Endothelial cell (in vitro differentiated cells): ENCODE data around the gene PEX14. TPM values are rescaled to one million over a fixed set of nuclear protein-coding genes. Genes with fewer than 3 reads are reported as not detected.
A peak's percentile ranks its signal among the peaks of the same experiment; 100 is the strongest.
"Not testable (repeated sequence)": the region's sequence is repeated elsewhere in the genome, so short reads cannot be mapped to it uniquely, and the experiment has no call there.

ENCODE experiments used
- DNase-seq: peaks from one replicate; pipeline ENCODE4 v3.0.0; 2021; ENCODE audit warnings: low spot score
- H3K27ac Mint-ChIP-seq: one replicate; pipeline ENCODE4 v1.8.0; 2021; ENCODE audit warnings: mixed read lengths, inconsistent platforms; ENCODE audit not compliant: unreplicated experiment
- H3K27me3 Mint-ChIP-seq: one replicate; pipeline ENCODE4 v1.8.0; 2021; ENCODE audit warnings: mild to moderate bottlenecking, moderate library complexity, mixed read lengths, inconsistent platforms; ENCODE audit not compliant: unreplicated experiment
- H3K36me3 Mint-ChIP-seq: one replicate; pipeline ENCODE4 v1.8.0; 2021; ENCODE audit warnings: mild to moderate bottlenecking, low read depth, mixed read lengths, inconsistent platforms; ENCODE audit not compliant: unreplicated experiment
- H3K4me1 Mint-ChIP-seq: one replicate; pipeline ENCODE4 v1.8.0; 2021; ENCODE audit warnings: mild to moderate bottlenecking, mixed read lengths, inconsistent platforms; ENCODE audit not compliant: unreplicated experiment
- H3K4me3 Mint-ChIP-seq: one replicate; pipeline ENCODE4 v1.8.0; 2021; ENCODE audit warnings: mild to moderate bottlenecking, mixed read lengths, inconsistent platforms; ENCODE audit not compliant: unreplicated experiment
- H3K9me3 Mint-ChIP-seq: one replicate; pipeline ENCODE4 v1.8.0; 2021; ENCODE audit warnings: mixed read lengths, inconsistent platforms; ENCODE audit not compliant: unreplicated experiment
- total RNA-seq: library from RNA; stranded (reverse); fragmentation: NEBNext Ultra II Directional; extraction: Animal tissue kit (Norgen Biotek cat#: 25700); gene quantifications from one replicate; pipeline ENCODE4 v1.2.1, GENCODE V29; 2021; ENCODE audit not compliant: unreplicated experiment
- TF ChIP-seq, protein P1 (sequence below): fragments of 200-600 bp; sonication (generic); IDR thresholded peaks from one replicate; pipeline ENCODE4 v1.5.0; 2021; ENCODE audit warnings: antibody characterized with exemption; ENCODE audit not compliant: unreplicated experiment

PEX14 gene
- total RNA-seq, 1 donor from 2014 or later = 20.9 TPM

DNA sequence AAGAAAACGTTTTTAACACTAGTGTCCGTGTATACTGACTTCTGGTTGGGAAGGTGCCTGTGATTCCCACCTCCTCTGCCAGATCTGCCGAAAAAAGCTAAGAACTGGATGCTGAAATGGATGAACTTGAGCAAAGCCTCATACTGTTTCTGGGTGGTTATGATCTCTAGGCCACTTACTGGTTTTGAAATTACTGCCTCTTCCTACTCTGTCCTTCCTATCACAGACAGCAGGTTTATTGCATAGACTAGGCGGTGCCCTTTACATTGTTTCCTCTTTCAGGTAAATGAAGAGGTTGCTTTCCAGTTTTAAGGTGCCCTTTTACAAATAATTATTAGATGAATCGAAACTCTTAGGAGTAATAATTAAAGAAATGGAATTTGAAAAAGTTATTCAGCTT is 27.5 kb downstream of the PEX14 start:
- no peaks in the 10 kb centered on the region for H3K27me3 Mint-ChIP-seq
- no peak for DNase-seq
- TF ChIP-seq, protein P1, sequence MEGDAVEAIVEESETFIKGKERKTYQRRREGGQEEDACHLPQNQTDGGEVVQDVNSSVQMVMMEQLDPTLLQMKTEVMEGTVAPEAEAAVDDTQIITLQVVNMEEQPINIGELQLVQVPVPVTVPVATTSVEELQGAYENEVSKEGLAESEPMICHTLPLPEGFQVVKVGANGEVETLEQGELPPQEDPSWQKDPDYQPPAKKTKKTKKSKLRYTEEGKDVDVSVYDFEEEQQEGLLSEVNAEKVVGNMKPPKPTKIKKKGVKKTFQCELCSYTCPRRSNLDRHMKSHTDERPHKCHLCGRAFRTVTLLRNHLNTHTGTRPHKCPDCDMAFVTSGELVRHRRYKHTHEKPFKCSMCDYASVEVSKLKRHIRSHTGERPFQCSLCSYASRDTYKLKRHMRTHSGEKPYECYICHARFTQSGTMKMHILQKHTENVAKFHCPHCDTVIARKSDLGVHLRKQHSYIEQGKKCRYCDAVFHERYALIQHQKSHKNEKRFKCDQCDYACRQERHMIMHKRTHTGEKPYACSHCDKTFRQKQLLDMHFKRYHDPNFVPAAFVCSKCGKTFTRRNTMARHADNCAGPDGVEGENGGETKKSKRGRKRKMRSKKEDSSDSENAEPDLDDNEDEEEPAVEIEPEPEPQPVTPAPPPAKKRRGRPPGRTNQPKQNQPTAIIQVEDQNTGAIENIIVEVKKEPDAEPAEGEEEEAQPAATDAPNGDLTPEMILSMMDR = no peak
- no peak overlapping the region for H3K27ac Mint-ChIP-seq
- peaks cover 14% of the 10 kb centered on the region for H3K4me1 Mint-ChIP-seq
- no peak overlapping the region for H3K4me3 Mint-ChIP-seq
- H3K36me3 Mint-ChIP-seq = no peaks in the 10 kb centered on the region
- H3K9me3 Mint-ChIP-seq = no peaks in the 10 kb centered on the region

DNA sequence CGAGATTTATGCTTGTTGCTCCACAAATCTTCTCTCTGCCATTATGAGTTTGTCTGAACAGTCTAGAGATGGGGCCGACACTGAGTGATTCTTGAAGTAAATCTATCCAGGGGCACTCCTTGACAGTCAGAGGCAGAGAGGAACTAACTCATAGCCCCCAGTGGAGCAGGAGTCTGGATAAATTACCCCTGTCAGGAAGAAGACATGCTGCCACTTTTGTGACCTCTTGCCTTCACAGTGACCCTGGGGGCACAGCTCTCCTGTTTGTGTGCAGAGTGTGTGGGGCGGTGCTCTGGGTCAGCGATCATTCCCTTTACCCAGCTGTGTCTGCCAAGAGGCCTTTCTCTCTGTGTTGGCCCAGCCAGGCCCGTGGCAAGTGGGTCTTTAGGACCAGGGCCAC is 29.5 kb downstream of the PEX14 start:
- H3K4me1 Mint-ChIP-seq = peaks cover 23% of the 10 kb centered on the region
- DNase-seq = no peak
- no peak overlapping the region for H3K4me3 Mint-ChIP-seq
- H3K9me3 Mint-ChIP-seq = no peaks in the 10 kb centered on the region
- no peaks in the 10 kb centered on the region for H3K27me3 Mint-ChIP-seq
- H3K27ac Mint-ChIP-seq = no peak overlapping the region
- H3K36me3 Mint-ChIP-seq = no peaks in the 10 kb centered on the region
- TF ChIP-seq, protein P1 = no peak

DNA sequence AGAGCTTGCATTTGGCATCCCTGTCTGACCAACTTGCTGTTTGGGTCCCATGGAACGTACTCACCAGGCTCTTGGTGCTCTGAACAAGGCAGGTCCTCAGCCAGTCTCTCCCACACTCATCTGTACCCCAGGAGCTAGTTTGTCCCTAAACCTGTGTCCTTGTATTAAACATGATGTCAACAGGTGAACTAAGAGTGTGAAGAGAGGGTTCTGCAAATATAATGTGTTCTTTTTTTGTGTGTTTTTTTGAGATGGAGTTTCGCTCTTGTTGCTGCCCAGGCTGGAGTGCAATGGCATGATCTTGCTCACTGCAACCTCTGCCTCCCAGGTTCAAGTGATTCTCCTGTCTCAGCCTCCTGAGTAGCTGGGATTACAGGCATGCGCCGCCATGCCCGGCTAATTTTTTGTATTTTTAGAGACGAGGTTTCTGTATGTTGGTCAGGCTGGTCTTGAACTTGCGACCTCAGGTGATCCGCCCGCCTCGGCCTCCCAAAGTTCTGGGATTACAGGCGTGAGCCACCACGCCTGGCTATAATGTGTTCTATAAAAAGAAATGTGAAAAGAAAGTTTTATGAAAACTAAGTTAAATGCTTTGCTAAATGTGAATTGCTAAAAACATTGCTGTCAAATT is 31.4 kb downstream of the PEX14 start:
- not testable (repeated sequence) for H3K27me3 Mint-ChIP-seq, H3K9me3 Mint-ChIP-seq, H3K36me3 Mint-ChIP-seq, H3K4me3 Mint-ChIP-seq, H3K27ac Mint-ChIP-seq, DNase-seq
- H3K4me1 Mint-ChIP-seq = peaks cover 41% of the 10 kb centered on the region

DNA sequence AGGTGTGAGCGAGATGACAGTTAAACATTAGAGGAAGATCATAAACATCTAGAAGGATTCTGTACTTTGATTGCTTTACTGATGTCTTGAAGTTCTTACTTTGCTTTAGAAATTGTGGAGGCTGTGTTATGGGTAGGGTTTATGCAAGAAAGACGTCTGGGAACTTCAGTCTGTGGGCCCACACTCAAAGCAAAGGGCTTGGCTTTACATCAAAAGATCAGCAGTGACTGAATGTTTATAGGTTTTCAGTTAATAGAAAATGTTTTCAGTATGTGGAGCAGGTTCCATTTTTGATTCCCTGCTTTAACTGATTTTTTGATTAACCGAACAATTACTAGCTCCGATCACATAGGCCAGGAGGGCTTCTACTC is 31.9 kb downstream of the PEX14 start:
- H3K4me1 Mint-ChIP-seq = peaks cover 46% of the 10 kb centered on the region
- no peak overlapping the region for H3K4me3 Mint-ChIP-seq
- H3K27me3 Mint-ChIP-seq = no peaks in the 10 kb centered on the region
- TF ChIP-seq, protein P1 = no peak
- no peaks in the 10 kb centered on the region for H3K9me3 Mint-ChIP-seq
- DNase-seq = no peak
- H3K27ac Mint-ChIP-seq = no peak overlapping the region
- no peaks in the 10 kb centered on the region for H3K36me3 Mint-ChIP-seq

DNA sequence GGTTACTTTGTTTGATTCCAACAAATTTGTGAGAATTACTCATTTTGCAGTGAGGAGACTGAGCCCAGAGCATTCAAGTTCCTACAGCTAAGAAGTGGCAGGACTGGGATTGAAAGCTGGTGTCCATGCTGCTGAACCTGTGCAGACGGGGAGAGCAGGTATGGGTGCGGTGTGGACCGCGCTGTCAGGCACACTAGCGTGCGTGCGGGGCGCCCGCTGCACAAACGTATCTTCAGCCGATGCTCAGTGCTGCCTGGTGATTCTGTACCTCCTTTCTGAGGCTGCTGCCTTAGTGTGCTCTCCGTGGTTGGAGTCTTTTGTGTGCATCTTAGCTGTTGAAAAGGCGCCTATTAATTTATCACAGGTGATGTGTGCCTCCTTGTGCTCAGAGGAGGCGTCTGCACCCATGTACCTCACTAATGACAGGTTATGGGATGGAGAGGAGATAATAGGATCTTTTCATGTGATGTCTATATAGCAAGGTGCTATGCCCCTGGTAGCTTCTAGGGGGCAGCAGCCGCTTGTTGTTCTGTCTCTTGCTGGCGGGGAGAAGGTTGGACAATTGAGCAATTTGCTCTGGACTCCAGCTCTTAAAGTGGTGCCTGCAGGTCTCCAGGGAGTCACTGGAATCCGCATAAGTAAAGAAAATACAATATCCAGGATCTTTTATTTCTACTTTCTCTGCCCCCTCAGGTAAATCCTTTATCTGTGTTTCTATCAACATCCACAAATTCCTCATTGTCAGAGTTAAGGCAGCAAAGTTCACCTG is 32.5 kb downstream of the PEX14 start:
- H3K27me3 Mint-ChIP-seq = no peaks in the 10 kb centered on the region
- TF ChIP-seq, protein P1 = peak; percentile 44
- no peak overlapping the region for H3K4me3 Mint-ChIP-seq
- H3K27ac Mint-ChIP-seq = no peak overlapping the region
- DNase-seq = peak; percentile 55
- H3K4me1 Mint-ChIP-seq = peaks cover 47% of the 10 kb centered on the region
- no peaks in the 10 kb centered on the region for H3K9me3 Mint-ChIP-seq
- no peaks in the 10 kb centered on the region for H3K36me3 Mint-ChIP-seq
